ENCODE measurements around the gene MEX3A.
A peak's percentile ranks its signal among the peaks of the same experiment; 100 is the strongest.

Gene MEX3A

GRCh38 chr1:156108664-156109241, 26.5 kb upstream of the MEX3A start:
- Histone ChIP-seq H3K27me3 (ENCODE audit: insufficient read depth, low read length) (no peaks in the 10 kb centered on the region), H3K36me3 (ENCODE audit: insufficient read depth, low read length) (no peaks in the 10 kb centered on the region), H3K9ac (ENCODE audit: low read depth, low read length) (no peak overlapping the region), H3K9me3 (ENCODE audit: insufficient read depth, low read depth, low read length) (no peaks in the 10 kb centered on the region), H3K4me3 (ENCODE audit: low read length) (no peak overlapping the region), H3K27ac (ENCODE audit: low read depth, low read length) (no peak overlapping the region), H3K4me1 (ENCODE audit: insufficient read depth, low read length) (peaks cover 37% of the 10 kb centered on the region)
- 91% methylated on average over 5 of the region's 6 CpGs for WGBS

GRCh38 chr1:156108057-156108456, 25.8 kb upstream of the MEX3A start:
- no peaks in the 10 kb centered on the region for H3K36me3 ChIP-seq (ENCODE audit: insufficient read depth, low read length)
- WGBS = 94% methylated on average over 3 of the region's 3 CpGs
- H3K27ac ChIP-seq (ENCODE audit: low read depth, low read length) = no peak overlapping the region
- no peaks in the 10 kb centered on the region for H3K9me3 ChIP-seq (ENCODE audit: insufficient read depth, low read depth, low read length)
- H3K4me1 ChIP-seq (ENCODE audit: insufficient read depth, low read length) = peaks cover 37% of the 10 kb centered on the region
- H3K27me3 ChIP-seq (ENCODE audit: insufficient read depth, low read length) = no peaks in the 10 kb centered on the region
- H3K4me3 ChIP-seq (ENCODE audit: low read length) = no peak overlapping the region
- H3K9ac ChIP-seq (ENCODE audit: low read depth, low read length) = no peak overlapping the region

- H3K9ac ChIP-seq (ENCODE audit: low read depth, low read length) = peak overlapping the region; percentile 54; the same call in 1 of the 2 replicates
- peak overlapping the region; percentile 24 for H3K4me3 ChIP-seq (ENCODE audit: low read length)
- H3K36me3 ChIP-seq (ENCODE audit: insufficient read depth, low read length) = no peaks in the 10 kb centered on the region
- H3K9me3 ChIP-seq (ENCODE audit: insufficient read depth, low read depth, low read length) = no peaks in the 10 kb centered on the region
- no peaks in the 10 kb centered on the region for H3K27me3 ChIP-seq (ENCODE audit: insufficient read depth, low read length)
- 16% methylated on average over 10 of the region's 14 CpGs for WGBS
- H3K4me1 ChIP-seq (ENCODE audit: insufficient read depth, low read length) = peaks cover 40% of the 10 kb centered on the region
- H3K27ac ChIP-seq (ENCODE audit: low read depth, low read length) = peak overlapping the region; percentile 98
Measured at GRCh38 chr1:156106624-156107488, 24.6 kb upstream of the MEX3A start.

GRCh38 chr1:156104861-156105832, 22.9 kb upstream of the MEX3A start:
- peaks cover 40% of the 10 kb centered on the region for H3K4me1 ChIP-seq (ENCODE audit: insufficient read depth, low read length)
- no peaks in the 10 kb centered on the region for H3K9me3 ChIP-seq (ENCODE audit: insufficient read depth, low read depth, low read length)
- peak overlapping the region; percentile 67 for H3K4me3 ChIP-seq (ENCODE audit: low read length)
- 40% methylated on average over 11 of the region's 11 CpGs for WGBS
- H3K9ac ChIP-seq (ENCODE audit: low read depth, low read length) = peak overlapping the region; percentile 90; the same call in 1 of the 2 replicates
- no peaks in the 10 kb centered on the region for H3K27me3 ChIP-seq (ENCODE audit: insufficient read depth, low read length)
- no peaks in the 10 kb centered on the region for H3K36me3 ChIP-seq (ENCODE audit: insufficient read depth, low read length)
- peak overlapping the region; percentile 98 for H3K27ac ChIP-seq (ENCODE audit: low read depth, low read length)

GRCh38 chr1:156104065-156104810, 22.0 kb upstream of the MEX3A start:
- 76% methylated on average over 15 of the region's 15 CpGs for WGBS
- H3K36me3 ChIP-seq (ENCODE audit: insufficient read depth, low read length) = no peaks in the 10 kb centered on the region
- H3K9me3 ChIP-seq (ENCODE audit: insufficient read depth, low read depth, low read length) = no peaks in the 10 kb centered on the region
- peaks cover 40% of the 10 kb centered on the region for H3K4me1 ChIP-seq (ENCODE audit: insufficient read depth, low read length)
- H3K27ac ChIP-seq (ENCODE audit: low read depth, low read length) = peak overlapping the region; percentile 98
- no peak overlapping the region for H3K4me3 ChIP-seq (ENCODE audit: low read length)
- H3K9ac ChIP-seq (ENCODE audit: low read depth, low read length) = peak overlapping the region; percentile 61
- no peaks in the 10 kb centered on the region for H3K27me3 ChIP-seq (ENCODE audit: insufficient read depth, low read length)

GRCh38 chr1:156103521-156103947, 21.3 kb upstream of the MEX3A start:
- Histone ChIP-seq H3K9me3 (ENCODE audit: insufficient read depth, low read depth, low read length) (no peaks in the 10 kb centered on the region), H3K4me3 (ENCODE audit: low read length) (no peak overlapping the region), H3K36me3 (ENCODE audit: insufficient read depth, low read length) (no peaks in the 10 kb centered on the region), H3K27ac (ENCODE audit: low read depth, low read length) (peak overlapping the region; percentile 50), H3K9ac (ENCODE audit: low read depth, low read length) (no peak overlapping the region), H3K4me1 (ENCODE audit: insufficient read depth, low read length) (peaks cover 40% of the 10 kb centered on the region), H3K27me3 (ENCODE audit: insufficient read depth, low read length) (no peaks in the 10 kb centered on the region)
- WGBS = 71% methylated on average over 8 of the region's 9 CpGs

GRCh38 chr1:156102633-156103511, 20.6 kb upstream of the MEX3A start:
- Histone ChIP-seq H3K4me1 (ENCODE audit: insufficient read depth, low read length) (peaks cover 40% of the 10 kb centered on the region), H3K27ac (ENCODE audit: low read depth, low read length) (no peak overlapping the region), H3K27me3 (ENCODE audit: insufficient read depth, low read length) (no peaks in the 10 kb centered on the region), H3K9ac (ENCODE audit: low read depth, low read length) (no peak overlapping the region), H3K36me3 (ENCODE audit: insufficient read depth, low read length) (no peaks in the 10 kb centered on the region), H3K4me3 (ENCODE audit: low read length) (no peak overlapping the region), H3K9me3 (ENCODE audit: insufficient read depth, low read depth, low read length) (no peaks in the 10 kb centered on the region)
- 90% methylated on average over 16 of the region's 16 CpGs for WGBS

- Histone ChIP-seq H3K4me3 (ENCODE audit: low read length) (no peak overlapping the region), H3K27ac (ENCODE audit: low read depth, low read length) (no peak overlapping the region), H3K4me1 (ENCODE audit: insufficient read depth, low read length) (peaks cover 36% of the 10 kb centered on the region), H3K27me3 (ENCODE audit: insufficient read depth, low read length) (no peaks in the 10 kb centered on the region), H3K36me3 (ENCODE audit: insufficient read depth, low read length) (no peaks in the 10 kb centered on the region), H3K9me3 (ENCODE audit: insufficient read depth, low read depth, low read length) (no peaks in the 10 kb centered on the region), H3K9ac (ENCODE audit: low read depth, low read length) (no peak overlapping the region)
- WGBS = 94% methylated on average over 6 of the region's 6 CpGs
Measured at GRCh38 chr1:156101880-156102279, 19.6 kb upstream of the MEX3A start.

GRCh38 chr1:156100205-156100995, 18.1 kb upstream of the MEX3A start:
- no peak overlapping the region for H3K9ac ChIP-seq (ENCODE audit: low read depth, low read length)
- WGBS = 88% methylated on average over 4 of the region's 4 CpGs
- H3K4me3 ChIP-seq (ENCODE audit: low read length) = no peak overlapping the region
- no peaks in the 10 kb centered on the region for H3K27me3 ChIP-seq (ENCODE audit: insufficient read depth, low read length)
- no peaks in the 10 kb centered on the region for H3K36me3 ChIP-seq (ENCODE audit: insufficient read depth, low read length)
- no peak overlapping the region for H3K27ac ChIP-seq (ENCODE audit: low read depth, low read length)
- H3K9me3 ChIP-seq (ENCODE audit: insufficient read depth, low read depth, low read length) = no peaks in the 10 kb centered on the region
- H3K4me1 ChIP-seq (ENCODE audit: insufficient read depth, low read length) = peaks cover 37% of the 10 kb centered on the region

All from HUES64 (cell line).